ENCODE measurements around the gene ZKSCAN8.
"Not testable (repeated sequence)": the region's sequence is repeated elsewhere in the genome, so short reads cannot be mapped to it uniquely, and the experiment has no call there.

DNA sequence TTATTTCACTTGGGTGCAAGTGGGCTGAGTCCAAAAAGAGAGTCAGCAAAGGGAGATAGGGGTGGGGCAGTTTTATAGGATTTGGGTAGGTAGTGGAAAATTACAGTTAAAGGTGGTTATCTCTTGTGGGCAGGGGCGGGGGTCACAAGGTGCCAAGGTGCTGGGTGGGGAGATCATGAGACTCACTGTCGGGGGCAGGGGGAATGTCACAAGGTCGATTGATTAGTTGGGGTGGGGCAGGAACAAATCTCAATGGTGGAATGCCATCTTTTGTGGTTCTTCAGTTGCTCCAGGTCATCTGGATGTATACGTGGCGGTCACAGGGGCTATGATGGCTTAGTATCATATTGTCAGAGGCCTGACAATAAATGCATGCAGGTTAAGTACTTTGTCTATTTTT is 19.4 kb upstream of the ZKSCAN8 start:
- not testable (repeated sequence) for TF ChIP-seq CTCF, EP300, POLR2AphosphoS5, POLR2A (IDR thresholded peaks at IDR 0.05)

Measured in suprapubic skin (tissue), 4 donors.